SK-N-MC (cell line): Measurements from ENCODE around the gene C1R.
"Not testable (repeated sequence)": the region's sequence is repeated elsewhere in the genome, so short reads cannot be mapped to it uniquely, and the experiment has no call there.

ENCODE experiments used
- DNase-seq: peaks from one replicate; pipeline ENCODE4 v3.0.0-alpha.2; 2011; ENCODE audit warnings: low read depth, low spot score
- H3K27ac ChIP-seq: fragments of 200-600 bp; sonication (generic); 2 replicates; pipeline ENCODE4 v1.5.1; 2016; ENCODE audit warnings: mixed run types
- H3K36me3 ChIP-seq: fragments of 200-600 bp; sonication (generic); 2 replicates; pipeline ENCODE4 v1.6.1; 2017; ENCODE audit warnings: antibody characterized with exemption, low read length, mixed read lengths; ENCODE audit not compliant: insufficient read depth
- H3K4me3 ChIP-seq: fragments of 200-600 bp; sonication (generic); 2 replicates; pipeline ENCODE4 v1.5.1; 2016
- H3K9ac ChIP-seq: fragments of 200-600 bp; sonication (generic); 2 replicates; pipeline ENCODE4 v1.8.0; 2017; ENCODE audit warnings: mixed run types, mixed read lengths; ENCODE audit not compliant: insufficient read length
- H3K9me3 ChIP-seq: fragments of 200-600 bp; sonication (generic); 2 replicates; pipeline ENCODE4 v1.6.1; 2017; ENCODE audit warnings: low read depth, mild to moderate bottlenecking, antibody characterized with exemption, low read length, moderate library complexity, mixed read lengths
- EZH2 ChIP-seq: fragments of 200-600 bp; sonication (generic); IDR thresholded peaks from one replicate; pipeline ENCODE4 v1.6.1; 2017; ENCODE audit warnings: antibody characterized with exemption
- FOXP2 ChIP-seq: optimal IDR thresholded peaks from 2 replicates; pipeline ENCODE3; 2011; ENCODE audit warnings: mild to moderate bottlenecking, moderate library complexity; ENCODE audit not compliant: insufficient read depth; ENCODE audit errors: extremely low read length, control extremely low read depth
- POLR2AphosphoS5 ChIP-seq: IDR thresholded peaks from 2 replicates; pipeline ENCODE4 v1.6.1; 2012; ENCODE audit warnings: mild to moderate bottlenecking, low read depth, low read length, borderline replicate concordance

C1R gene

GRCh38 chr12:7058850-7059395, 33.3 kb downstream of the C1R start:
- Histone ChIP-seq H3K36me3 (no peaks in the 10 kb centered on the region), H3K27ac (no peak overlapping the region), H3K4me3 (no peak overlapping the region), H3K9me3 (no peaks in the 10 kb centered on the region), H3K9ac (no peak overlapping the region)
- TF ChIP-seq EZH2 (no peak), FOXP2 (no peak), POLR2AphosphoS5 (no peak)
- no peak for DNase-seq

GRCh38 chr12:7058163-7058845, 33.9 kb downstream of the C1R start:
- no peaks in the 10 kb centered on the region for H3K36me3 ChIP-seq
- no peak overlapping the region for H3K9ac ChIP-seq
- H3K9me3 ChIP-seq, result no peaks in the 10 kb centered on the region
- no peak for DNase-seq
- TF ChIP-seq EZH2 (no peak), POLR2AphosphoS5 (no peak), FOXP2 (no peak)
- no peak overlapping the region for H3K4me3 ChIP-seq
- no peak overlapping the region for H3K27ac ChIP-seq

GRCh38 chr12:7055736-7056135, 36.5 kb downstream of the C1R start:
- not testable (repeated sequence) for H3K9ac ChIP-seq, H3K4me3 ChIP-seq, DNase-seq, H3K36me3 ChIP-seq, H3K27ac ChIP-seq, H3K9me3 ChIP-seq

- Histone ChIP-seq H3K36me3 (no peaks in the 10 kb centered on the region), H3K9me3 (no peaks in the 10 kb centered on the region), H3K4me3 (no peak overlapping the region), H3K9ac (no peak overlapping the region), H3K27ac (no peak overlapping the region)
- TF ChIP-seq FOXP2 (no peak), EZH2 (no peak), POLR2AphosphoS5 (no peak)
- DNase-seq, result no peak
These were observed 37.3 kb downstream of the C1R start for GRCh38 chr12:7054925-7055324.

GRCh38 chr12:7049973-7050372, 42.3 kb downstream of the C1R start:
- not testable (repeated sequence) for DNase-seq, H3K9ac ChIP-seq, H3K36me3 ChIP-seq, H3K27ac ChIP-seq, H3K4me3 ChIP-seq, H3K9me3 ChIP-seq

- H3K9ac ChIP-seq, H3K27ac ChIP-seq, DNase-seq, H3K36me3 ChIP-seq, H3K9me3 ChIP-seq, H3K4me3 ChIP-seq: not testable (repeated sequence)
These were observed 42.7 kb downstream of the C1R start for GRCh38 chr12:7049445-7049951.

- TF ChIP-seq POLR2AphosphoS5, result no peak
- no peak for TF ChIP-seq FOXP2
- TF ChIP-seq EZH2, result no peak
- H3K9ac ChIP-seq, result no peak overlapping the region
- no peaks in the 10 kb centered on the region for H3K9me3 ChIP-seq
- no peak for DNase-seq
- no peak overlapping the region for H3K27ac ChIP-seq
- no peaks in the 10 kb centered on the region for H3K36me3 ChIP-seq
- no peak overlapping the region for H3K4me3 ChIP-seq
These were observed 44.9 kb downstream of the C1R start for GRCh38 chr12:7047306-7047705.

GRCh38 chr12:7046383-7047105, 45.7 kb downstream of the C1R start:
- H3K27ac ChIP-seq, result no peak overlapping the region
- H3K9ac ChIP-seq, result no peak overlapping the region
- no peaks in the 10 kb centered on the region for H3K9me3 ChIP-seq
- H3K36me3 ChIP-seq, result no peaks in the 10 kb centered on the region
- no peak for DNase-seq
- H3K4me3 ChIP-seq, result no peak overlapping the region
- TF ChIP-seq FOXP2, result no peak
- TF ChIP-seq POLR2AphosphoS5, result no peak
- no peak for TF ChIP-seq EZH2

- DNase-seq, result no peak
- H3K27ac ChIP-seq, result no peak overlapping the region
- H3K9me3 ChIP-seq, result no peaks in the 10 kb centered on the region
- TF ChIP-seq FOXP2, result no peak
- no peak for TF ChIP-seq EZH2
- TF ChIP-seq POLR2AphosphoS5, result no peak
- H3K9ac ChIP-seq, result no peak overlapping the region
- no peak overlapping the region for H3K4me3 ChIP-seq
- H3K36me3 ChIP-seq, result no peaks in the 10 kb centered on the region
These were observed 46.3 kb downstream of the C1R start for GRCh38 chr12:7045913-7046312.
